Activated B cell treated with CpG ODN at 0.5 μM for 24 hours (primary cell): ENCODE measurements around the gene POLD1. TPM values are rescaled to one million over a fixed set of nuclear protein-coding genes. Genes with fewer than 3 reads are reported as not detected.

ENCODE experiments used
- ATAC-seq: fragments of 200-7000 bp; cut with Tn5 transposase; one replicate; pipeline ENCODE4 v1.10.0; 2021; ENCODE audit warnings: low read depth, mild to moderate bottlenecking, moderate library complexity
- CTCF ChIA-PET: fragments of 350-600 bp; sonication (Branson Sonifier 250); formaldehyde crosslinking; loops from one replicate; lab custom pipeline; 2021; ENCODE audit warnings: antibody characterized with exemption; lab: Charles Lee
- POLR2A ChIA-PET: fragments of 350-600 bp; sonication (Branson Sonifier 250); formaldehyde crosslinking; loops from one replicate; lab custom pipeline; 2021; ENCODE audit warnings: antibody characterized with exemption; lab: Charles Lee
- DNase-seq: peaks from one replicate; pipeline ENCODE4 v3.0.0; 2022
- H3K27ac Mint-ChIP-seq: one replicate; pipeline ENCODE4 v1.8.0; 2020; ENCODE audit warnings: mixed read lengths
- H3K27me3 Mint-ChIP-seq: one replicate; pipeline ENCODE4 v1.8.0; 2021; ENCODE audit warnings: mixed read lengths
- H3K36me3 Mint-ChIP-seq: one replicate; pipeline ENCODE4 v1.8.0; 2021; ENCODE audit warnings: low read depth, mixed read lengths
- H3K4me1 Mint-ChIP-seq: one replicate; pipeline ENCODE4 v1.8.0; 2021; ENCODE audit warnings: mixed read lengths
- H3K4me3 Mint-ChIP-seq: one replicate; pipeline ENCODE4 v1.8.0; 2020; ENCODE audit warnings: mild to moderate bottlenecking, mixed read lengths
- H3K9me3 Mint-ChIP-seq: one replicate; pipeline ENCODE4 v1.8.0; 2020; ENCODE audit warnings: mixed read lengths
- CTCF ChIP-seq: fragments of 200-600 bp; IDR thresholded peaks from one replicate; pipeline ENCODE4 v1.8.0; 2022; ENCODE audit warnings: antibody characterized with exemption, mild to moderate bottlenecking
- intact Hi-C: fragments of 100-400 bp; cut with micrococcal nuclease; formaldehyde crosslinking; loops from one replicate; pipeline ENCODE4 v1.15.1; 2024
- total RNA-seq: library from RNA; stranded (reverse); gene quantifications from 2 replicates; pipeline ENCODE4 v1.2.3, GENCODE V29; 2022

Gene POLD1
- total RNA-seq, 1 donor from 2014 or later: 65.5 TPM

GRCh38 chr19:50419580-50420035 lies 35.5 kb downstream of the POLD1 start:
- peak overlapping the region; percentile 95 for H3K4me3 Mint-ChIP-seq
- no peaks in the 10 kb centered on the region for H3K9me3 Mint-ChIP-seq
- CTCF ChIA-PET: interaction anchor here (0.9 to 1.7 kb wide), 3 partner anchors 9 to 41 kb away, joined by 3 to 6 read pairs (median 5); no protein-coding TSS in a partner anchor
- peaks cover 78% of the 10 kb centered on the region for H3K4me1 Mint-ChIP-seq
- ATAC-seq (peak; percentile 0), DNase-seq (peak; percentile 52)
- H3K27ac Mint-ChIP-seq: peak overlapping the region; percentile 97
- peaks cover 57% of the 10 kb centered on the region for H3K36me3 Mint-ChIP-seq
- H3K27me3 Mint-ChIP-seq: no peaks in the 10 kb centered on the region
- intact Hi-C loops: no loop called here
- POLR2A ChIA-PET: interaction anchor here (0.6 to 8.4 kb wide), 18 partner anchors 10 to 477 kb away, joined by 3 to 282 read pairs (median 10); partner anchors contain the start of genes JOSD2, KCNC3, MYBPC2 and NR1H2
- TF ChIP-seq CTCF: no peak

- Mint-ChIP-seq H3K36me3 (peaks cover 59% of the 10 kb centered on the region), H3K9me3 (no peaks in the 10 kb centered on the region), H3K4me1 (peaks cover 73% of the 10 kb centered on the region), H3K4me3 (peak overlapping the region; percentile 95), H3K27ac (peak overlapping the region; percentile 97), H3K27me3 (no peaks in the 10 kb centered on the region)
- no peak for TF ChIP-seq CTCF
- intact Hi-C loops: no loop called here
- ChIA-PET POLR2A (interaction anchor here (0.6 to 8.4 kb wide), 12 partner anchors 10 to 397 kb away, joined by 3 to 282 read pairs (median 16); partner anchors contain the start of genes KCNC3, MYBPC2, NR1H2 and POLD1), CTCF (interaction anchor here (0.9 to 1.7 kb wide), 3 partner anchors 8 to 40 kb away, joined by 3 to 6 read pairs (median 5); no protein-coding TSS in a partner anchor)
- no peak for ATAC-seq
- no peak for DNase-seq
These were observed 36.0 kb downstream of the POLD1 start for GRCh38 chr19:50420127-50420526.

GRCh38 chr19:50420808-50421207 lies 36.7 kb downstream of the POLD1 start:
- Mint-ChIP-seq H3K27ac (peak overlapping the region; percentile 97), H3K4me3 (peak overlapping the region; percentile 95)
- POLR2A ChIA-PET: interaction anchor here (0.6 to 8.4 kb wide), 6 partner anchors 9 to 397 kb away, joined by 3 to 282 read pairs (median 19); partner anchors contain the start of gene MYBPC2

GRCh38 chr19:50422397-50423278 lies 38.5 kb downstream of the POLD1 start:
- Mint-ChIP-seq H3K27me3 (no peaks in the 10 kb centered on the region), H3K4me1 (peaks cover 71% of the 10 kb centered on the region), H3K27ac (peak overlapping the region; percentile 97), H3K4me3 (peak overlapping the region; percentile 95), H3K9me3 (no peaks in the 10 kb centered on the region), H3K36me3 (peaks cover 74% of the 10 kb centered on the region)
- no peak for ATAC-seq
- no peak for TF ChIP-seq CTCF
- ChIA-PET POLR2A (interaction anchor here (0.6 to 8.4 kb wide), 7 partner anchors 7 to 968 kb away, joined by 3 to 282 read pairs (median 6); partner anchors contain the start of genes C19orf84, MYBPC2 and POLD1), CTCF (no interaction called here)
- no peak for DNase-seq
- intact Hi-C loops: no loop called here

More at GRCh38 chr19:50420808-50421207, 36.7 kb downstream of the POLD1 start:
- DNase-seq (no peak), ATAC-seq (no peak)
- H3K9me3 Mint-ChIP-seq: no peaks in the 10 kb centered on the region
- no peaks in the 10 kb centered on the region for H3K27me3 Mint-ChIP-seq
- no peak for TF ChIP-seq CTCF
- intact Hi-C loops: no loop called here
- peaks cover 72% of the 10 kb centered on the region for H3K4me1 Mint-ChIP-seq
- H3K36me3 Mint-ChIP-seq: peaks cover 64% of the 10 kb centered on the region
- CTCF ChIA-PET: interaction anchor here (1.7 kb wide), 2 partner anchors 9 to 40 kb away, joined by 5 to 6 read pairs; no protein-coding TSS in a partner anchor
